H9 (cell line): ENCODE results near the gene CEACAM5. TPM values are rescaled to one million over a fixed set of nuclear protein-coding genes. Genes with fewer than 3 reads are reported as not detected.

Experiments
- DNase-seq: peaks from one replicate; pipeline ENCODE4 v3.0.0-alpha.2; 2017
- H2AFZ ChIP-seq: one replicate; pipeline ENCODE4 v1.6.1; 2013; ENCODE audit warnings: mild to moderate bottlenecking, low read length, control low read depth, moderate library complexity
- H2AK5ac ChIP-seq: 2 replicates; pipeline ENCODE4 v1.6.1; 2013; ENCODE audit warnings: low read length, control low read depth, mixed read lengths; ENCODE audit not compliant: insufficient read length
- H2BK120ac ChIP-seq: one replicate; pipeline ENCODE4 v1.6.1; 2013; ENCODE audit warnings: low read depth, mild to moderate bottlenecking, low read length, control low read depth, inconsistent platforms; ENCODE audit not compliant: poor library complexity, severe bottlenecking
- H2BK12ac ChIP-seq: 2 replicates; pipeline ENCODE4 v1.6.1; 2013; ENCODE audit warnings: low read length, control low read depth, mixed read lengths, low read depth; ENCODE audit not compliant: insufficient read length
- H2BK15ac ChIP-seq: 2 replicates; pipeline ENCODE4 v1.6.1; 2013; ENCODE audit warnings: low read depth, low read length, control low read depth
- H2BK20ac ChIP-seq: one replicate; pipeline ENCODE4 v1.6.1; 2013; ENCODE audit warnings: low read depth, mild to moderate bottlenecking, low read length, control low read depth, inconsistent platforms; ENCODE audit not compliant: poor library complexity, severe bottlenecking
- H2BK5ac ChIP-seq: 2 replicates; pipeline ENCODE4 v1.6.1; 2013; ENCODE audit warnings: low read length, control low read depth, mixed read lengths; ENCODE audit not compliant: insufficient read length
- H3K14ac ChIP-seq: 2 replicates; pipeline ENCODE4 v1.6.1; 2013; ENCODE audit warnings: low read length, control low read depth; ENCODE audit not compliant: insufficient read depth
- H3K18ac ChIP-seq: 2 replicates; pipeline ENCODE4 v1.6.1; 2013; ENCODE audit warnings: low read depth, mild to moderate bottlenecking, mixed read lengths, low read length, control low read depth; ENCODE audit not compliant: insufficient read length
- H3K23ac ChIP-seq: 2 replicates; pipeline ENCODE4 v1.6.1; 2013; ENCODE audit warnings: low read length, control low read depth, mixed read lengths, low read depth; ENCODE audit not compliant: insufficient read length
- H3K23me2 ChIP-seq: 2 replicates; pipeline ENCODE4 v1.6.1; 2013; ENCODE audit warnings: low read depth, mild to moderate bottlenecking, mixed read lengths, low read length, control low read depth; ENCODE audit not compliant: insufficient read length, poor library complexity, severe bottlenecking
- H3K27ac ChIP-seq: 2 replicates; pipeline ENCODE4 v1.5.1; 2013; ENCODE audit warnings: low read length, control low read depth, mixed read lengths, low read depth; ENCODE audit not compliant: insufficient read length
- H3K27me3 ChIP-seq: 2 replicates; pipeline ENCODE4 v1.6.1; 2013; ENCODE audit warnings: low read length, control low read depth, inconsistent platforms; ENCODE audit not compliant: insufficient read depth
- H3K4ac ChIP-seq: 2 replicates; pipeline ENCODE4 v1.6.1; 2013; ENCODE audit warnings: low read depth, mild to moderate bottlenecking, control low read depth, inconsistent platforms, low read length, moderate library complexity
- H3K4me1 ChIP-seq: 2 replicates; pipeline ENCODE4 v1.6.1; 2013; ENCODE audit warnings: low read length, control low read depth, inconsistent platforms; ENCODE audit not compliant: insufficient read depth
- H3K4me2 ChIP-seq: 2 replicates; pipeline ENCODE4 v1.6.1; 2013; ENCODE audit warnings: low read length, control low read depth, mixed read lengths; ENCODE audit not compliant: insufficient read length, insufficient read depth
- H3K56ac ChIP-seq: 2 replicates; pipeline ENCODE4 v1.6.1; 2013; ENCODE audit warnings: low read depth, mild to moderate bottlenecking, mixed read lengths, low read length, control low read depth; ENCODE audit not compliant: insufficient read length
- H3K79me1 ChIP-seq: 2 replicates; pipeline ENCODE4 v1.6.1; 2013; ENCODE audit warnings: low read depth, mild to moderate bottlenecking, moderate library complexity, low read length, control low read depth, inconsistent platforms; ENCODE audit not compliant: insufficient read depth, poor library complexity, severe bottlenecking
- H3K79me2 ChIP-seq: 2 replicates; pipeline ENCODE4 v1.6.1; 2013; ENCODE audit warnings: low read length, control low read depth, inconsistent platforms; ENCODE audit not compliant: insufficient read depth
- H3K9ac ChIP-seq: 2 replicates; pipeline ENCODE4 v1.6.1; 2013; ENCODE audit warnings: low read length, control low read depth, mixed read lengths; ENCODE audit not compliant: insufficient read length; ENCODE audit errors: extremely low read depth
- H3K9me3 ChIP-seq: one replicate; pipeline ENCODE4 v1.6.1; 2013; ENCODE audit warnings: low read depth, low read length, inconsistent platforms; ENCODE audit not compliant: control insufficient read depth
- H3T11ph ChIP-seq: one replicate; pipeline ENCODE4 v1.6.1; 2013; ENCODE audit warnings: mild to moderate bottlenecking, low read length, control low read depth, inconsistent platforms
- H4K20me1 ChIP-seq: one replicate; pipeline ENCODE4 v1.6.1; 2013; ENCODE audit not compliant: control insufficient read depth, insufficient read length, insufficient read depth
- H4K5ac ChIP-seq: 2 replicates; pipeline ENCODE4 v1.6.1; 2013; ENCODE audit warnings: low read depth, mild to moderate bottlenecking, mixed read lengths, low read length, control low read depth; ENCODE audit not compliant: insufficient read length
- H4K8ac ChIP-seq: replicated peaks from 2 replicates; pipeline ENCODE4 v1.6.1; 2013; ENCODE audit warnings: low read length, control low read depth, mixed read lengths, low read depth; ENCODE audit not compliant: insufficient read length
- H4K91ac ChIP-seq: 2 replicates; pipeline ENCODE4 v1.6.1; 2013; ENCODE audit warnings: low read depth, mild to moderate bottlenecking, moderate library complexity, mixed read lengths, low read length, control low read depth; ENCODE audit not compliant: insufficient read length
- H3K27ac Mint-ChIP-seq, 3 experiments: 2 replicates in 2 of 3; 3 replicates in 1 of 3; pipeline ENCODE4 v1.8.0; 2020 to 2021; ENCODE audit warnings: mixed read lengths in 3 of 3, mild to moderate bottlenecking in 1 of 3, moderate library complexity in 1 of 3
- H3K27me3 Mint-ChIP-seq: 2 replicates; pipeline ENCODE4 v1.8.0; 2021; ENCODE audit warnings: low read depth, mild to moderate bottlenecking, moderate library complexity, mixed read lengths
- H3K36me3 Mint-ChIP-seq, 3 experiments: 2 replicates in 2 of 3; 3 replicates in 1 of 3; pipeline ENCODE4 v1.8.0; 2020 to 2021; ENCODE audit warnings: low read depth in 3 of 3, mixed read lengths in 3 of 3; ENCODE audit not compliant: insufficient read depth in 1 of 3
- H3K4me1 Mint-ChIP-seq, 2 experiments: 2 replicates each; pipeline ENCODE4 v1.8.0; 2020; ENCODE audit warnings: mixed read lengths in 2 of 2
- H3K4me3 Mint-ChIP-seq, 2 experiments: 2 replicates in 1 of 2; 3 replicates in 1 of 2; pipeline ENCODE4 v1.8.0; 2020 to 2021; ENCODE audit warnings: mild to moderate bottlenecking in 2 of 2, mixed read lengths in 2 of 2, moderate library complexity in 1 of 2
- H3K9me3 Mint-ChIP-seq, 2 experiments: 2 replicates in 1 of 2; 3 replicates in 1 of 2; pipeline ENCODE4 v1.8.0; 2020; ENCODE audit warnings: mild to moderate bottlenecking in 2 of 2, mixed read lengths in 2 of 2, moderate library complexity in 1 of 2
- total RNA-seq: library from RNA; stranded (reverse); gene quantifications from 2 replicates; pipeline ENCODE4 v1.2.1, GENCODE V29; 2021
- TF ChIP-seq, protein P1 (sequence below): fragments of 200-600 bp; sonication (generic); conservative IDR thresholded peaks from 3 replicates; pipeline ENCODE4 v1.8.0; 2021; ENCODE audit warnings: antibody characterized with exemption, mild to moderate bottlenecking

CEACAM5 gene
- total RNA-seq, 1 experiment from 2014 or later = not detected

DNA sequence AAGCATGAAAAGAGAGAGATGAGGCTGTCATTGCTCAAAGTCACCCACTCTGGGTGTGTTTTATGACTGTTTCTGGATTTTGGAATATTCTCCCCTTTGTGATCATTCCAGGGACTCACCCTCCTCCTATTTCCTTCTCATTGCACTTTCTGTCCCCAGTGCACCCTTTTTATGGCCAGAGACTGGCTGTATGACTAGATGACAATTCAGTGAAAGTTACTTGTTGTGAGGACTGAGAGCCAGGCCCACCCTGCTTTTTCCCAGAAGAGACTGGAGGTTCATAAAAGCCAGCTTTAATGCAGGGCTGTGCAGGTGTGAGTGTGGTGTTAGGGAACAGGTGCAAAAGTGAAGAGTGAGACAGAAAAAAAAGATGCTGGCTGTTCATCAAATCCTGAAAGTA, 37.7 kb upstream of the CEACAM5 start:
- Histone ChIP-seq H3K4me1 (no peaks in the 10 kb centered on the region), H4K8ac (no peak overlapping the region), H2BK15ac (no peak overlapping the region), H3K4ac (no peak overlapping the region), H3K9ac (no peak overlapping the region), H3K27ac (no peak overlapping the region), H3T11ph (no peak overlapping the region), H3K27me3 (no peaks in the 10 kb centered on the region), H3K79me1 (no peaks in the 10 kb centered on the region), H3K23ac (no peak overlapping the region), H3K23me2 (no peaks in the 10 kb centered on the region), H4K91ac (no peak overlapping the region), H3K4me2 (no peak overlapping the region), H4K5ac (no peak overlapping the region), H3K56ac (no peak overlapping the region), H2AFZ (no peak overlapping the region), H2BK5ac (no peak overlapping the region), H4K20me1 (no peaks in the 10 kb centered on the region), H2BK120ac (no peak overlapping the region), H3K9me3 (peaks cover 71% of the 10 kb centered on the region), H2BK20ac (no peak overlapping the region), H2AK5ac (no peak overlapping the region), H3K18ac (no peak overlapping the region), H3K14ac (no peak overlapping the region), H3K79me2 (no peaks in the 10 kb centered on the region), H2BK12ac (no peak overlapping the region)
- H3K36me3 Mint-ChIP-seq = peaks cover 0 to 39% (median 4%) of the 10 kb centered on the region in 3 experiments; a peak in 3 of 7 replicates
- no peak overlapping the region for H3K4me3 Mint-ChIP-seq
- TF ChIP-seq, protein P1, sequence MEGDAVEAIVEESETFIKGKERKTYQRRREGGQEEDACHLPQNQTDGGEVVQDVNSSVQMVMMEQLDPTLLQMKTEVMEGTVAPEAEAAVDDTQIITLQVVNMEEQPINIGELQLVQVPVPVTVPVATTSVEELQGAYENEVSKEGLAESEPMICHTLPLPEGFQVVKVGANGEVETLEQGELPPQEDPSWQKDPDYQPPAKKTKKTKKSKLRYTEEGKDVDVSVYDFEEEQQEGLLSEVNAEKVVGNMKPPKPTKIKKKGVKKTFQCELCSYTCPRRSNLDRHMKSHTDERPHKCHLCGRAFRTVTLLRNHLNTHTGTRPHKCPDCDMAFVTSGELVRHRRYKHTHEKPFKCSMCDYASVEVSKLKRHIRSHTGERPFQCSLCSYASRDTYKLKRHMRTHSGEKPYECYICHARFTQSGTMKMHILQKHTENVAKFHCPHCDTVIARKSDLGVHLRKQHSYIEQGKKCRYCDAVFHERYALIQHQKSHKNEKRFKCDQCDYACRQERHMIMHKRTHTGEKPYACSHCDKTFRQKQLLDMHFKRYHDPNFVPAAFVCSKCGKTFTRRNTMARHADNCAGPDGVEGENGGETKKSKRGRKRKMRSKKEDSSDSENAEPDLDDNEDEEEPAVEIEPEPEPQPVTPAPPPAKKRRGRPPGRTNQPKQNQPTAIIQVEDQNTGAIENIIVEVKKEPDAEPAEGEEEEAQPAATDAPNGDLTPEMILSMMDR = no peak
- peaks cover 86 to 93% of the 10 kb centered on the region in 2 experiments for H3K9me3 Mint-ChIP-seq
- H3K27ac Mint-ChIP-seq = no peak overlapping the region
- no peaks in the 10 kb centered on the region; the same call in 1 of the 2 replicates for H3K27me3 Mint-ChIP-seq
- no peaks in the 10 kb centered on the region for H3K4me1 Mint-ChIP-seq
- no peak for DNase-seq
